T follicular helper cell (primary cell): ENCODE data around the gene MS4A18.

ENCODE experiments used
- DNase-seq: peaks from one replicate; pipeline ENCODE4 v3.0.0-alpha.2; 2020; ENCODE audit warnings: low read depth

Gene MS4A18

DNA sequence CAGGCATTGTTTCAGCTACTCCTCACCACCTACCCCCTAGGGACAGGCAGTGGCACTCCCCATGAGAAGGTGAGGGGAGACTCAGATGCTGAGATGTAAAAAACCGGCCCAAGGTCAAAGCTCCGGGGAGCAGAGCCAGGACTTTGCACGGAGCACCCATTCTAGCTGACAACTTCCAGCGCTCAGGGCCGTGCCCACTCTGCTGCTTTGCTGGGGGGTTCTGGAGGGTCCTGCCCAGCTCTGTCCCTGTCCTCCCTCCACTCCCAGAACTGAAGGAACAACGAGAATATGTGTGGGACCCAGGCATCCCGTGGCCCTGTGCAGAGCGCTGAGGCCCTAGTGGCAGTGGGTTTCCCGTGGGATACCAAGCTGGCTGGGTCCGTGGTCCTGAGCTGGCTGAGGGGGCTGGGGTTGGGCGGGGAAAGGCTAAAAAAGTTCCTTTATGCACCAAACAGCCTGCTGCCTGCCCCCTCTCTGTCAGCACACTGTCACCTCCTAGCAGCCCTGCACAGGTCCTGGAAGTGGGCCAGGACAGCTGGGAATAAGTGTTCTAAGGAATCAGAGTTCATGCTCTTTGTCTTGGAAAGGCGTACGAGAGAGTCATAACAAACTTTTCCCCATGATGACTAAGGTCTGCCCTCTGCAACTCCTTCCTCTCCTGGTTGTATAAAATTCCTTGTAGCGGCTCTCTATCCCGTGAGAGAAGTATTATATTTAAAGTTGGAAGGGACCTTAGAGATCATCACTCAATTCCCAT, 62.5 kb downstream of the MS4A18 start:
- DNase-seq, result no peak

DNA sequence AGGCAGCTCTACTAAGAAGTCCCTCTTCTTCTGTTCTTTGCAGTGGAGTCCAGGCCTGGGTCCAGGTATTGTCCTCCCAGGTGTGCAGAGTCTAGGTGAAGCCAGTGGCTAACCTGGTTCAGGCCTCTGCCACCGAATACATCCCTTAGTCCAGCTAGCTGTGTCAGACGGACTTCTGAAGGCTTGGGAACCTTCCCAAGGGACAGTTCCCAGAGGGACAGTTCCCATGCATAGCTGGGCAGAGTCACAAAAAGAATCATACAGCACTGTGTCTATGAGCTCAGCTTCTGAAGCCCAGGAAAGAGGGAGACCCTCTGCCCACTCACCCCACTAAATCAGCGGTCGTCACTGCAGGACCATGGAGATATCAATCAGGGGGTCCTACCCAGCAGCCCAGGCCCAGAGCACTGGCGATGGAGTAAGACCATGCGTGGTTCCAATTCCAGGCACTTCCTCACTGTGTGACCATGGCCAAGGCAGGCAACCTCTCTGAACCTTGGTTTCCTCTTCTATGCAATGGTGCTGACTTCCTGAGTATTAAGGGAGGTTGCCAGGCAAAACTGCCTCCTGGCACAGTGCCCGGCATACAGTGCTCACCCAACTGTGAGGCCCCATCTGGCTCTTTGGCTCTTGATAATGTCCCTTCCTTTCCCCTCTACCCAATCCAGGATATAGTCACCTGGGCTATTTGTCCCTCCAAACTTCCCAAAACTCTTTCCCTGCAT, 64.0 kb downstream of the MS4A18 start:
- no peak for DNase-seq

DNA sequence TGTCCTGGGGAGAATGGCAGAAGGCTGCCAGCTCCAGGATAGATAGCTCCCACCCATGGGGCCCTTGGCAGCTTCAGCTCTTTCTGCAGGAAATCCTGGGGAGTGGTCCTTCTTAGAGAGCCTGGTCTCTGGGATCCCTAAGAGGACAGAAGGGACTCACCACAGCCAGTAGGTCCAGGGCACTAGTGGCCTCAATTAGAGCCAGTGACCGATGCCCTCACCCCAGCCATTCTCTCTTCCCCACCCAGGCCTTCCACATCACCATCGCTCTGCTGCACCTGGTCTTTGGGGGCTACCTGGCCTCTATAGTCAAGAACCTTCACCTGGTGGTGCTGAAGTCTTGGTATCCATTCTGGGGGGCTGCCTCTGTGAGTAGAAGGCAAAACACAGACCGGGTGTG, 66.2 kb downstream of the MS4A18 start:
- DNase-seq, result no peak

DNA sequence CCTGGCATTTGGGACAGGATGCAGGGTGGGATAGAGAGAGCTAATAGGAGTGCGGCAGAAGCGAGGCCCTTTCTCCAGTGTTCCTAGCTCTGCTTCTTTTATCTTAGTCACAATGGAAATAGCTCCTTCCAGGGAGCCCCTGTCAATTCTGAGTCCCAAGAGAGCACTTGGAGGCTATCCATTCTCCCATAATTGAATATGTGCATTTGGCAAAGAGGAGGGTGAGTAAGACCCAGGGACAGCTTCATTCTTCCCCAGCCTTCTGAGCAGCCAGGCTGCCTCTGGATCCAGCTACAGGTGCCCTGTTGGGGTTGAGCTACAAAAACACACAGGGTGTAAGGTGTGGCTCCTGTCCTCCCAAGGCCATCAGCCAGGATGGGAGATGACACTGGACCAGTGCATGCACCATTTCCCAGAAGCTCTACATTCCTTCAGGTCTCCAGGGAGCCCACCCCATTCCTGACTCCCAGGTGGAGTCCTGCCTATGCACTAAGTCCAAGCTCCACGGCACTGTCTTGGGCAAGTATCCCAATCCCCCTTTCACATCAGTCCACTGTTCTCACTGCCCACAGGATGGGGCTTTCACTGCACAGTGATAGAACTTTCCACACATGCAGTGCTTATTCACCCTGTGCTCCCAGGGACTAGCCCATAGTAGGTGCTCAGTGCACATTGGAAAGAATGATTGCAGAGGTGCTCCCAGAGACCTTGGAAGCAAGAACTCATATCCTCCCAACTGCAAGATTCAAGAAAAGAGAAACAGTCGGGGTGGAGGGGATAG, 66.8 kb downstream of the MS4A18 start:
- no peak for DNase-seq

DNA sequence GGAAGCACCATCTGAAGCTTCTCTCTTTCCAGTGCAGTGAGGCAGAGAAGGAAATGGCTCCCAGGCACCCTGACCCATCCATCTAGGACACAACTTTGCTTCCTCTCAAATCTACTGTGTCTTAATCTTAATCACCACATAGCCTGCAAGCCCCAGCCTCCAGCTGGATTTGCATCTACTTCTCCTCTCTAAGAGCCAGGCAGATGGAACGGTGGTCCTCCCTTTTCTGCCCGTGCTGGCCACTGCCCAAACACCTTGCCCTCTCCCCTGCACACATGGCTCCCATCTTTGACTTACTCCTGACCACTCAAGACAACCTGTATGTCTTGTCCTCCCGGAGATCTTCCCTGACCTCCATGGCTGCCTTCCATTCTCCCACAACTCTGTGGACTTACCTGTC, 68.0 kb downstream of the MS4A18 start:
- DNase-seq, result no peak
